ENCODE measurements around the gene NUBP2.
A peak's percentile ranks its signal among the peaks of the same experiment; 100 is the strongest.

Gene NUBP2

GRCh38 chr16:1759511-1759910 lies 23.2 kb upstream of the NUBP2 start:
- no peak for DNase-seq

- DNase-seq = no peak
Observed at GRCh38 chr16:1760911-1761310, 21.8 kb upstream of the NUBP2 start.

- no peak for DNase-seq
Observed at GRCh38 chr16:1761751-1762150, 21.0 kb upstream of the NUBP2 start.

GRCh38 chr16:1762196-1762878 lies 20.4 kb upstream of the NUBP2 start:
- no peak for DNase-seq

- no peak for DNase-seq
Observed at GRCh38 chr16:1762879-1763520, 19.8 kb upstream of the NUBP2 start.

- DNase-seq = no peak
Observed at GRCh38 chr16:1763521-1764511, 18.9 kb upstream of the NUBP2 start.

GRCh38 chr16:1764971-1765370 lies 17.8 kb upstream of the NUBP2 start:
- DNase-seq = no peak

- no peak for DNase-seq
Observed at GRCh38 chr16:1765826-1766225, 16.9 kb upstream of the NUBP2 start.

- no peak for DNase-seq
Observed at GRCh38 chr16:1766231-1766630, 16.5 kb upstream of the NUBP2 start.

- DNase-seq = no peak
Observed at GRCh38 chr16:1766701-1767100, 16.1 kb upstream of the NUBP2 start.

GRCh38 chr16:1767116-1767994 lies 15.4 kb upstream of the NUBP2 start:
- no peak for DNase-seq

- no peak for DNase-seq
Observed at GRCh38 chr16:1768061-1768766, 14.5 kb upstream of the NUBP2 start.

GRCh38 chr16:1768767-1769401 lies 13.9 kb upstream of the NUBP2 start:
- DNase-seq = no peak

- no peak for DNase-seq
Observed at GRCh38 chr16:1769402-1770300, 13.1 kb upstream of the NUBP2 start.

- DNase-seq = peak; percentile 33 to 47
Observed at GRCh38 chr16:1770328-1771187, 12.2 kb upstream of the NUBP2 start.

- DNase-seq = peak; percentile 74 to 80
Observed at GRCh38 chr16:1771188-1771863, 11.4 kb upstream of the NUBP2 start, which contains the start of gene NME3. NME3 (minus strand) TSS chr16:1771543; CDS start chr16:1771534, 9 bp downstream.

GRCh38 chr16:1771864-1772361 lies 10.8 kb upstream of the NUBP2 start:
- no peak for DNase-seq

GRCh38 chr16:1772362-1772907 lies 10.3 kb upstream of the NUBP2 start, which contains the start of gene EME2:
EME2 (plus strand) TSS chr16:1772810; CDS start chr16:1773228, 418 bp downstream.
- peak; percentile 40 to 50 for DNase-seq

All from stimulated activated CD4-positive, alpha-beta T cell treated with anti-CD3 and anti-CD28 coated beads, Interleukin-2, amount 100 ng/mL, for 48 hours (primary cell).